AG09319 (cell line): Measurements from ENCODE around the gene RASSF3.
"Not testable (repeated sequence)": the region's sequence is repeated elsewhere in the genome, so short reads cannot be mapped to it uniquely, and the experiment has no call there.

Experiments used
- DNase-seq: peaks from one replicate; pipeline ENCODE4 v3.0.0-alpha.2; 2010; ENCODE audit warnings: low read depth; ENCODE audit errors: extremely low read depth
- CTCF ChIP-seq: IDR thresholded peaks from 2 replicates; pipeline ENCODE4 v1.5.1; 2011; ENCODE audit warnings: low read depth, mild to moderate bottlenecking, inconsistent platforms, low read length, moderate library complexity

Gene RASSF3

GRCh38 chr12:64687816-64688215 lies 77.5 kb downstream of the RASSF3 start:
- no peak for TF ChIP-seq CTCF
- no peak for DNase-seq

- no peak for TF ChIP-seq CTCF
- DNase-seq, result no peak
Observed at GRCh38 chr12:64688219-64688618, 77.9 kb downstream of the RASSF3 start.

GRCh38 chr12:64688715-64689114 lies 78.4 kb downstream of the RASSF3 start:
- no peak for DNase-seq
- no peak for TF ChIP-seq CTCF

- DNase-seq, result not testable (repeated sequence)
Observed at GRCh38 chr12:64690236-64690635, 79.9 kb downstream of the RASSF3 start.

GRCh38 chr12:64691227-64691794 lies 81.0 kb downstream of the RASSF3 start:
- no peak for DNase-seq
- no peak for TF ChIP-seq CTCF

GRCh38 chr12:64691795-64692583 lies 81.7 kb downstream of the RASSF3 start:
- TF ChIP-seq CTCF, result no peak
- DNase-seq, result peak; percentile 43

GRCh38 chr12:64694130-64695040 lies 84.1 kb downstream of the RASSF3 start:
- no peak for TF ChIP-seq CTCF
- no peak for DNase-seq
